Measurements from ENCODE around the gene IFNK. TPM values are rescaled to one million over a fixed set of nuclear protein-coding genes. Genes with fewer than 3 reads are reported as not detected.

IFNK gene
- total RNA-seq, 3 donors from 2014 or later (not counting 1 experiment from before 2014, with no cell fraction given): not detected

DNA sequence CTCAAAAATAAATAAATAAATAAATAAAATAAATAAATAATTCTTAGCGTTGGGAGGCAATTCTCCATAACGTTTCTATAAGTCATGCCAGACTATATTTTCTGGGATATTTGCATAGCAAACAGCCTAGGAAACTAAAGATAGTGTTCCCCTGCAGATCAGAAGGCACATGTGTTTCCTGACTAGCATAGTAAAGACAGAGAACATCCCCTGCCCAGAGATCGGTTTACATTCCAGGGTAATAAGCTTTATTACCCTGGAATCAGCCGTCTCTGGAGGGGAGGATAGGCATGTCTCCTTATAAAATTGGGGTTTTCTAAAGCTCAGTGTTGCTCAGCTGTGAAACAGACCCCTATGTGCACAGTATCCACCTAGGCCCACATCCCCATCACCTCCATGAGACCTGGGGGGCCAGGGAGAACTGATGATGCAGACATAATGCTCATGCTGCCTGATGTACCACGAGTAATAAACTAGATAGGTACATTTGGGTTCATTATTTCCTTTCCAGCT is 36.9 kb upstream of the IFNK start:
- H3K9me3 ChIP-seq (ENCODE audit: control insufficient read depth, insufficient read depth, low read length): no peaks in the 10 kb centered on the region
- Mint-ChIP-seq H3K36me3 (no peaks in the 10 kb centered on the region), H3K4me3 (no peak overlapping the region), H3K27ac (no peak overlapping the region), H3K4me1 (peaks cover 15 to 17% of the 10 kb centered on the region in 2 donors), H3K27me3 (ENCODE audit: low read depth in 2 of 2) (peaks cover 0 to 3% of the 10 kb centered on the region in 2 donors), H3K9me3 (peaks cover 0 to 2% of the 10 kb centered on the region in 2 donors)
- TF ChIP-seq, protein P1, sequence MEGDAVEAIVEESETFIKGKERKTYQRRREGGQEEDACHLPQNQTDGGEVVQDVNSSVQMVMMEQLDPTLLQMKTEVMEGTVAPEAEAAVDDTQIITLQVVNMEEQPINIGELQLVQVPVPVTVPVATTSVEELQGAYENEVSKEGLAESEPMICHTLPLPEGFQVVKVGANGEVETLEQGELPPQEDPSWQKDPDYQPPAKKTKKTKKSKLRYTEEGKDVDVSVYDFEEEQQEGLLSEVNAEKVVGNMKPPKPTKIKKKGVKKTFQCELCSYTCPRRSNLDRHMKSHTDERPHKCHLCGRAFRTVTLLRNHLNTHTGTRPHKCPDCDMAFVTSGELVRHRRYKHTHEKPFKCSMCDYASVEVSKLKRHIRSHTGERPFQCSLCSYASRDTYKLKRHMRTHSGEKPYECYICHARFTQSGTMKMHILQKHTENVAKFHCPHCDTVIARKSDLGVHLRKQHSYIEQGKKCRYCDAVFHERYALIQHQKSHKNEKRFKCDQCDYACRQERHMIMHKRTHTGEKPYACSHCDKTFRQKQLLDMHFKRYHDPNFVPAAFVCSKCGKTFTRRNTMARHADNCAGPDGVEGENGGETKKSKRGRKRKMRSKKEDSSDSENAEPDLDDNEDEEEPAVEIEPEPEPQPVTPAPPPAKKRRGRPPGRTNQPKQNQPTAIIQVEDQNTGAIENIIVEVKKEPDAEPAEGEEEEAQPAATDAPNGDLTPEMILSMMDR (IDR thresholded peaks at IDR 0.05): no peak
- H3K27me3 ChIP-seq (ENCODE audit: control insufficient read depth, insufficient read depth, low read length): no peaks in the 10 kb centered on the region
- H3K4me3 ChIP-seq (ENCODE audit: low read length): no peak overlapping the region
- whole genome bisulfite sequencing (ENCODE audit: insufficient coverage): 53% methylated on average over 4 of the region's 5 CpGs
- H3K36me3 ChIP-seq (ENCODE audit: control insufficient read depth, insufficient read depth, low read length): no peaks in the 10 kb centered on the region
- peaks cover 14% of the 10 kb centered on the region for H3K4me1 ChIP-seq (ENCODE audit: control insufficient read depth, insufficient read depth, low read length)
- H3K27ac ChIP-seq (ENCODE audit: low read length): no peak overlapping the region
- ATAC-seq: no peak
- no peak for DNase-seq
- intact Hi-C loops (cut with micrococcal nuclease): no loop called here

DNA sequence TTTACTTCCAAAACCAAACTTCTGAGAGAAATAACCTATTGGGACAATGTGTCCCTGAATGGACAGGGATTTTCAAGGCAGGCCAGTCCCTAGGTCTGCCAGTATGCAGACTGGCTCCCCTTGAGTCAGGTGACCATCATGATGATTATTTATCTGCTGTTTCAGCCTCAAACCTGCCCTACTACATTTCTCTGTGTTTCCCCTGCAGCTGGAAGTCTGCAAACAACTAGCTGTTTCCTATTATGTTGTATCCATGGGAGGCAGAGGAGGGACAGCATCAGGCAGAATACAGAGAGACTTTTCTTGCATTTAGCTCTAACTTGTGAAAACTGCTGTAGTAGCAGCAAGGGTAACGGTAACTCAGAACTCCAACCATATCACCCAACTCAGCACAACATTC is 36.2 kb upstream of the IFNK start:
- DNase-seq: no peak
- peaks cover 14% of the 10 kb centered on the region for H3K4me1 ChIP-seq (ENCODE audit: control insufficient read depth, insufficient read depth, low read length)
- 100% methylated on average over 1 of the region's 1 CpG for WGBS (ENCODE audit: insufficient coverage)

DNA sequence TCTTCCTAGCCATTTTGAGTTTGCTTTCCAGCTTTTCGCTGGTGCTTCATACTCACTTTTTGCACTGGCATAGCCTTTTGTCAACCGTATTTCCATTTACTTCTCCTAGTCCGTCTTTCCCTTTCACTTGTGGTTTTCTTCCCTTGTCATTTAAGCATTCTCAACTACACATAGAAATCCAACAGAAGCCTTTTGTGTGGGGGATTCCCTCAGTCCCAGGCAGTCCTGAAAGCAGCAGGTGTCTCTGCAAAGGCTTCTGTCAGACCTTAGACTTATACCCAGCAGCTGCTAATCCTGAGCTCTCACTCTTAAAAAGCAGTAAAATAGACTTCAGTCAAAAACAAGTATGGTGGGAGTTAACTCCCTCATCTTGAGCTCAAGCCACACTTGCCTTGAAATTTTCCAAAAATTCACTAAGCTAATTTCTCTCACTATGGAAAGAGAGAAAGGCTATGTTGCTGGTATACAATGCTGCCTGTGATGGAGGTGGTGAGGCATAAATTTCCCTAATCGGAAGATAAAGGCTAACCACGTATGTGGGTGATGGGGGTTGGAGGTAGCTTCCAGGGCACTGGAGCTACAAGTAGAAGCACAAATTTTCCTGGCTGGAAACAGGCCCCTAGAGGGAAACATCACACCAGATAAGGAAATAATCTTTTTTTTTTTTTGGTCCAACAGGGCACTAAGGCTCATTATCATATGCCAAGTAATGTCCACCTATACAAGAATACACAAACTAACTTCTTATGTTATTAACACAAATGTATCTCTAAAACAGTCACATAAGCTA is 34.8 kb upstream of the IFNK start:
- H3K9me3 Mint-ChIP-seq: peaks cover 0 to 2% of the 10 kb centered on the region in 2 donors
- Histone ChIP-seq H3K27me3 (ENCODE audit: control insufficient read depth, insufficient read depth, low read length) (no peaks in the 10 kb centered on the region), H3K27ac (ENCODE audit: low read length) (no peak overlapping the region), H3K4me1 (ENCODE audit: control insufficient read depth, insufficient read depth, low read length) (peaks cover 10% of the 10 kb centered on the region), H3K36me3 (ENCODE audit: control insufficient read depth, insufficient read depth, low read length) (no peaks in the 10 kb centered on the region), H3K9me3 (ENCODE audit: control insufficient read depth, insufficient read depth, low read length) (no peaks in the 10 kb centered on the region), H3K4me3 (ENCODE audit: low read length) (no peak overlapping the region)
- DNase-seq (no peak), ATAC-seq (no peak)
- H3K27me3 Mint-ChIP-seq (ENCODE audit: low read depth in 2 of 2): peaks cover 0 to 3% of the 10 kb centered on the region in 2 donors
- WGBS (ENCODE audit: insufficient coverage): 47% methylated on average over 5 of the region's 5 CpGs
- intact Hi-C loops (cut with micrococcal nuclease): no loop called here
- TF ChIP-seq, protein P1 (IDR thresholded peaks at IDR 0.05): no peak
- H3K4me3 Mint-ChIP-seq: no peak overlapping the region
- H3K36me3 Mint-ChIP-seq: no peaks in the 10 kb centered on the region
- H3K27ac Mint-ChIP-seq: no peak overlapping the region
- H3K4me1 Mint-ChIP-seq: peaks cover 15 to 17% of the 10 kb centered on the region in 2 donors

More for the DNA sequence above, 36.2 kb upstream of the IFNK start:
- ATAC-seq: no peak
- Histone ChIP-seq H3K27me3 (ENCODE audit: control insufficient read depth, insufficient read depth, low read length) (no peaks in the 10 kb centered on the region), H3K9me3 (ENCODE audit: control insufficient read depth, insufficient read depth, low read length) (no peaks in the 10 kb centered on the region), H3K36me3 (ENCODE audit: control insufficient read depth, insufficient read depth, low read length) (no peaks in the 10 kb centered on the region), H3K4me3 (ENCODE audit: low read length) (no peak overlapping the region), H3K27ac (ENCODE audit: low read length) (no peak overlapping the region)
- no peaks in the 10 kb centered on the region for H3K36me3 Mint-ChIP-seq
- no peak overlapping the region for H3K27ac Mint-ChIP-seq
- TF ChIP-seq, protein P1 (IDR thresholded peaks at IDR 0.05): no peak
- intact Hi-C loops (cut with micrococcal nuclease): no loop called here
- H3K4me1 Mint-ChIP-seq: peaks cover 15 to 17% of the 10 kb centered on the region in 2 donors
- H3K9me3 Mint-ChIP-seq: peaks cover 0 to 2% of the 10 kb centered on the region in 2 donors
- H3K4me3 Mint-ChIP-seq: no peak overlapping the region
- H3K27me3 Mint-ChIP-seq (ENCODE audit: low read depth in 2 of 2): peaks cover 0 to 3% of the 10 kb centered on the region in 2 donors
